SJSA1 (cell line): ENCODE results near the gene DMD. TPM values are rescaled to one million over a fixed set of nuclear protein-coding genes. Genes with fewer than 3 reads are reported as not detected.

ENCODE experiments used
- DNase-seq, 2 experiments: peaks; one replicate each; pipeline ENCODE4 v3.0.0-alpha.2; 2015 to 2020; ENCODE audit warnings: low spot score in 2 of 2, low read depth in 1 of 2
- H3K27ac ChIP-seq: fragments of 250-450 bp; sonication (Bioruptor Pico); 2 replicates; pipeline ENCODE4 v1.5.1; 2020; ENCODE audit warnings: mild to moderate bottlenecking, moderate library complexity
- H3K27me3 ChIP-seq: fragments of 250-450 bp; sonication (Bioruptor Pico); replicated peaks from 2 replicates; pipeline ENCODE4 v1.5.1; 2020; ENCODE audit warnings: mild to moderate bottlenecking, moderate library complexity
- H3K36me3 ChIP-seq: fragments of 250-450 bp; sonication (Bioruptor Pico); 2 replicates; pipeline ENCODE4 v1.5.1; 2020; ENCODE audit warnings: mild to moderate bottlenecking
- H3K4me1 ChIP-seq: fragments of 250-450 bp; sonication (Bioruptor Pico); replicated peaks from 2 replicates; pipeline ENCODE4 v1.6.1; 2021; ENCODE audit warnings: mild to moderate bottlenecking
- H3K4me3 ChIP-seq: fragments of 250-450 bp; sonication (Bioruptor Pico); 2 replicates; pipeline ENCODE4 v1.5.1; 2020; ENCODE audit warnings: mild to moderate bottlenecking
- H3K9me3 ChIP-seq: fragments of 250-450 bp; sonication (Bioruptor Pico); replicated peaks from 2 replicates; pipeline ENCODE4 v1.5.1; 2020; ENCODE audit warnings: mild to moderate bottlenecking
- total RNA-seq: library from RNA; depleted of rRNA; stranded (reverse); fragments of >200 nt; shearing (Covaris generic); gene quantifications from 2 replicates; pipeline ENCODE4 v1.2.3, GENCODE V29; 2014

DMD gene
- total RNA-seq, 1 experiment from 2014 or later, result 6.8 TPM

GRCh38 chrX:31126205-31126604 is 2085.1 kb downstream of the DMD start:
- Histone ChIP-seq H3K4me3 (no peak overlapping the region), H3K27me3 (no peaks in the 10 kb centered on the region), H3K27ac (no peak overlapping the region), H3K9me3 (no peaks in the 10 kb centered on the region), H3K36me3 (no peaks in the 10 kb centered on the region), H3K4me1 (no peaks in the 10 kb centered on the region)
- peak; percentile 23 to 43 for DNase-seq

GRCh38 chrX:31124536-31124935 is 2086.8 kb downstream of the DMD start:
- H3K9me3 ChIP-seq, result no peaks in the 10 kb centered on the region
- H3K27me3 ChIP-seq, result no peaks in the 10 kb centered on the region
- no peaks in the 10 kb centered on the region for H3K4me1 ChIP-seq
- H3K27ac ChIP-seq, result no peak overlapping the region
- H3K36me3 ChIP-seq, result no peaks in the 10 kb centered on the region
- no peak overlapping the region for H3K4me3 ChIP-seq
- no peak for DNase-seq

DNA sequence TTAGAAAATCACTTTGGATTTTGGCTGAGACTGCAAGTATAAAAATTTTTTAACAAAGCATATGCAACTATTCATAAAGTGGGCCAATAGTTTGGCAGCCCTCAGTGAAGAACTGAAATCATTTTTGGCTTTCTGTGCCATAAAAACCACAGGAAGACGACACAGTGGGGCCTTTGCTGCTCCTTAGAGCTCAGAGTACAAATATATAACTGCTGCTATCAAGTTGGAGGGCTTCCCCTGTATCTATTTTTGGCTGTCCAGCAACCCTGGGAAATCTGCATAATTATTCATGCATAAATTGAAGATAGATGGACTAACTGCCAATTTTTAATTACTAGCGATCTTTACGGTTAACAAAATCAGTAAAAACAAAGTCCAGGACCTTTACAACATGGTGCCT is 2088.0 kb downstream of the DMD start:
- H3K4me1 ChIP-seq, result no peaks in the 10 kb centered on the region
- no peak for DNase-seq
- H3K27ac ChIP-seq, result no peak overlapping the region
- no peaks in the 10 kb centered on the region for H3K27me3 ChIP-seq
- no peaks in the 10 kb centered on the region for H3K36me3 ChIP-seq
- H3K4me3 ChIP-seq, result no peak overlapping the region
- no peaks in the 10 kb centered on the region for H3K9me3 ChIP-seq

DNA sequence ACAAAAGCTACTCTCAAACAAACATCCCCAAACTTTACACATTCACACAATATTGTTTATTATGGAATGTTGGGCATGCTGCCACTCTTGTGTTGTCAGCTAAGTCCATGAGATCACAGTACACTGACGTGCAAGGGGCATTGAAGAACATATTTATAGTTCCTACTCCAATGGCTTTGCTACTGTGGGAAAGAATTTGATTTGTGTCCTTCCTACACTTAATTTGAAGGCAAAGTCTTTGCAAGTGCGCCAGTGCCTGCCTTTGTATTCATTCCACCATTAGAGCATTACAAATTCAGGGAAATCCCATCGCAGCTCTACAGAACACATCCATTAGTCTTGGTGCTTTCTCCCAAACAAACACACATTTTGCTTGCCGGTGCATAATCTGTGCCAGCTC is 2094.1 kb downstream of the DMD start:
- Histone ChIP-seq H3K9me3 (no peaks in the 10 kb centered on the region), H3K27me3 (no peaks in the 10 kb centered on the region), H3K36me3 (no peaks in the 10 kb centered on the region), H3K4me1 (no peaks in the 10 kb centered on the region), H3K4me3 (no peak overlapping the region), H3K27ac (no peak overlapping the region)
- no peak for DNase-seq

DNA sequence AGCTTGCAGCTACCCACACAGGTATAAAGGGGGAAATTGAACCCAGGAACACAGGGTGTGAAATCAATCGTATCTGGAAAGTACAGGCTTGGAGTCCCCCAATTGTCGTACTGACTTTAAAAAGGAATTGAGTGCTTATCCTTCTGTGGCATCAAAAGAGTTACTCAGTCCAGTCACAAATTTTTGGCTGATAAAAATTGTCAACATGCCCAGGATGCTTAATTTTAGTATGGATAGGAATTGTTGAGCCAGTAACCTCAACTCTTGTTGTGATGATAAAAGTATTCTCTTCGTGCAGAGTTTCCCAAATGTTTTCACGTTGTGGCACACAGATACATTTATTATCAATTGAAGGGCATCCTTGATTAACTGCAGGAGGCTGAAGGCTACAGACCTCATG is 2096.0 kb downstream of the DMD start:
- no peaks in the 10 kb centered on the region for H3K27me3 ChIP-seq
- H3K4me1 ChIP-seq, result no peaks in the 10 kb centered on the region
- no peaks in the 10 kb centered on the region for H3K36me3 ChIP-seq
- DNase-seq, result no peak
- no peak overlapping the region for H3K27ac ChIP-seq
- H3K9me3 ChIP-seq, result no peaks in the 10 kb centered on the region
- no peak overlapping the region for H3K4me3 ChIP-seq

- no peaks in the 10 kb centered on the region for H3K36me3 ChIP-seq
- DNase-seq, result no peak
- H3K27me3 ChIP-seq, result no peaks in the 10 kb centered on the region
- no peaks in the 10 kb centered on the region for H3K4me1 ChIP-seq
- no peak overlapping the region for H3K4me3 ChIP-seq
- H3K27ac ChIP-seq, result no peak overlapping the region
- no peaks in the 10 kb centered on the region for H3K9me3 ChIP-seq
Measured at GRCh38 chrX:31114858-31115257, 2096.5 kb downstream of the DMD start.

- H3K9me3 ChIP-seq, result no peaks in the 10 kb centered on the region
- no peak overlapping the region for H3K4me3 ChIP-seq
- H3K36me3 ChIP-seq, result no peaks in the 10 kb centered on the region
- H3K27me3 ChIP-seq, result no peaks in the 10 kb centered on the region
- H3K27ac ChIP-seq, result no peak overlapping the region
- no peaks in the 10 kb centered on the region for H3K4me1 ChIP-seq
- DNase-seq, result no peak
Measured at GRCh38 chrX:31112226-31112999, 2098.9 kb downstream of the DMD start.

GRCh38 chrX:31110657-31111056 is 2100.7 kb downstream of the DMD start:
- no peaks in the 10 kb centered on the region for H3K36me3 ChIP-seq
- H3K9me3 ChIP-seq, result no peaks in the 10 kb centered on the region
- no peak overlapping the region for H3K27ac ChIP-seq
- no peaks in the 10 kb centered on the region for H3K4me1 ChIP-seq
- no peak overlapping the region for H3K4me3 ChIP-seq
- DNase-seq, result no peak
- H3K27me3 ChIP-seq, result no peaks in the 10 kb centered on the region

- Histone ChIP-seq H3K27ac (no peak overlapping the region), H3K9me3 (no peaks in the 10 kb centered on the region), H3K4me3 (no peak overlapping the region), H3K27me3 (no peaks in the 10 kb centered on the region), H3K4me1 (no peaks in the 10 kb centered on the region), H3K36me3 (no peaks in the 10 kb centered on the region)
- DNase-seq, result no peak
Measured at GRCh38 chrX:31099536-31100090, 2111.7 kb downstream of the DMD start.

- Histone ChIP-seq H3K27me3 (no peaks in the 10 kb centered on the region), H3K36me3 (no peaks in the 10 kb centered on the region), H3K27ac (no peak overlapping the region), H3K4me1 (no peaks in the 10 kb centered on the region), H3K9me3 (no peaks in the 10 kb centered on the region), H3K4me3 (no peak overlapping the region)
- no peak for DNase-seq
Measured at GRCh38 chrX:31098079-31098478, 2113.3 kb downstream of the DMD start.

DNA sequence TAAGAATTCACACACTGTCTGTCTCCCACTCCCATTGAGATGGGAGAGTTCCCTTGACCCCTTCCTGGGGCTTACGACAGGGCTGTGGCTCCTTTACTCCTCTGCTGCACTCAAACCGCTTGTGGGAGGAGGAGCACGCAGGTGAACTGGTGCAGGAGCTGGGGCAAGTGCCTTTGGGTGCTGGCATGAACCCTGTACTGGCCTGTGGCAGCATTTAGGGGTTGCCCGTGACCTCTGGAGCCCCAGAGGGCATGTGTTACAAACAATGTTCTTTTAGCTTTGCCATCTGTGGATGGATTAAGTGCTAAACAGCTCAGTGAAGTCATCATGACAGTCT is 2117.7 kb downstream of the DMD start:
- no peaks in the 10 kb centered on the region for H3K9me3 ChIP-seq
- H3K27ac ChIP-seq, result no peak overlapping the region
- no peak overlapping the region for H3K4me3 ChIP-seq
- no peak for DNase-seq
- no peaks in the 10 kb centered on the region for H3K27me3 ChIP-seq
- H3K4me1 ChIP-seq, result no peaks in the 10 kb centered on the region
- H3K36me3 ChIP-seq, result no peaks in the 10 kb centered on the region

DNA sequence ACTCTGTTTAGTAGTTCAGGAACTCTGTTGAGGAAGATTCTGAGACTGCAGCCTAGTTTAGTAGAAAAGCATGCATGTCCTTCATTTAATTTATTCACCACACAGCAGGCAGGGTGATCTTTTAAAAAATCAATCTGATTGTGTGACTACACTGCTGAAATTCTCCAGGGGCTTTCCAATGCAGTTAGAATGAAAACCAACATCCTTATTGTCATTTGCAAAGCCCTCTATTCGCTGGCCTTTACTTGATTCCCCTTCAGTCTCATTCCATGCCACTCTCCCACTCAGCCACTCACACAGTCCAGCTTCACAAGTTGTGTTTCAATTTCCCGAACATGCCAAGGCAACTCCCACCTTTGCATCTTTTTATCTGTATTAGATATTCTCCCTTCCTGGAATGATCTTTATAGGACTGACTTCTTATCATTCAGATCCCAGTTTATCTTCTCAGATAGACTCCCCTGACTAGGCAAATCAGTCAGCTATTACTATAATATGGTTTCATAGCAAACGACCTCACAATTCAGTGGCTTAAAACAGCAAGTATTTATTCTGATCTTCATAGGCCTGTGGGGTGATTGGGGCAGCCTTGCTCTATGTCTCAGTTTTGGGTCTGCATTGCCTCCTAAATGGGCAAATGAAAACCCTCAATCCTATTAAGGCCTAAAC is 2118.2 kb downstream of the DMD start:
- H3K27ac ChIP-seq, result no peak overlapping the region
- no peak for DNase-seq
- no peaks in the 10 kb centered on the region for H3K4me1 ChIP-seq
- H3K36me3 ChIP-seq, result no peaks in the 10 kb centered on the region
- H3K4me3 ChIP-seq, result no peak overlapping the region
- no peaks in the 10 kb centered on the region for H3K9me3 ChIP-seq
- H3K27me3 ChIP-seq, result no peaks in the 10 kb centered on the region

DNA sequence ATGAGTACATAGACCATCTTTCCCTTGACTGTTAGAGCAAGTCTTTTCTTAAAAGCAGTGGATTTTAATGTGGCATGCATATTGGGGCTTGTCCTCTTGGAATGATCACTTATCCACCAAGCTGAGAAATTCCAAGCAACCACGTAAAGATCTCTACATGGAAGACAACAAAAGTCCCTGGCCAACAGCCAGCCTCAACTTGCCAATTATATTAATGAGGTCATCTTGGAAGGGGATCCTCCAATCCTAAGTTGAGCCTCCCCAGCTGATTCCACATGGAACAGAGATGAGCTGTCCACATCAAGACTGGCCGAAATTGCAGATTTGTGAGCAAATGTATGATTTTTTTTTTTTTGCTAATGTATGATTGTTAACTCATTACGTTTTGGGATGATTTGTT is 2118.9 kb downstream of the DMD start:
- no peak overlapping the region for H3K27ac ChIP-seq
- H3K4me3 ChIP-seq, result no peak overlapping the region
- H3K27me3 ChIP-seq, result no peaks in the 10 kb centered on the region
- H3K9me3 ChIP-seq, result no peaks in the 10 kb centered on the region
- no peaks in the 10 kb centered on the region for H3K4me1 ChIP-seq
- no peaks in the 10 kb centered on the region for H3K36me3 ChIP-seq
- DNase-seq, result no peak

DNA sequence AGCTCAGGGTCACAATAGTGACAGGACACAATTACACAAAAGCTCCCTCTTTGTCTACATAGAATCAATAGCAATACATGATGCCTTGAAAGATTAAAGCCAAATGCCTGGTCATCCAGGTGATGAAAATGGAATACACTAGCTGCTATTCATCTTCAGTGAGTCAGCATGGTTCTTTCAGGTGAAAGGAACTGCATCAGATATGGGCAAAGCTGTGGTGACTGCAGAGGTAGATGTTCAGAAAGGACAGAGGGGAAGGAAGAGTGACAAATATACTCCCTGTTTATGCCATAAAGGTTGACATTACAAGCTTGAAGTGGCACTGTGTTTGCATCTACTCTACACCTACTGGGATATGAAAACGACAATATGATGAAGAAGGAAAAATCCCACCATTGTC is 2119.5 kb downstream of the DMD start:
- Histone ChIP-seq H3K4me1 (no peaks in the 10 kb centered on the region), H3K4me3 (no peak overlapping the region), H3K27ac (no peak overlapping the region), H3K9me3 (no peaks in the 10 kb centered on the region), H3K27me3 (no peaks in the 10 kb centered on the region), H3K36me3 (no peaks in the 10 kb centered on the region)
- DNase-seq, result no peak
